Activated CD8-positive, alpha-beta T cell treated with anti-CD3 and anti-CD28 coated beads, Interleukin-2, amount 10 ng/mL, durations not matched to agents 7 days and 5 days (primary cell): ENCODE data around the gene TPK1. TPM values are rescaled to one million over a fixed set of nuclear protein-coding genes. Genes with fewer than 3 reads are reported as not detected.
"Not testable (repeated sequence)": the region's sequence is repeated elsewhere in the genome, so short reads cannot be mapped to it uniquely, and the experiment has no call there.

ENCODE experiments used
- ATAC-seq: fragments of 150-1000 bp; cut with Tn5 transposase; one replicate; pipeline ENCODE4 v1.10.0; 2021; ENCODE audit warnings: moderate library complexity
- CTCF ChIA-PET: fragments of 350-600 bp; sonication (Branson Sonifier 250); formaldehyde crosslinking; loops from one replicate; lab custom pipeline; 2021; ENCODE audit warnings: antibody characterized with exemption; lab: Charles Lee
- POLR2A ChIA-PET: fragments of 350-600 bp; sonication (Branson Sonifier 250); formaldehyde crosslinking; loops from one replicate; lab custom pipeline; 2021; ENCODE audit warnings: antibody characterized with exemption; lab: Charles Lee
- DNase-seq: peaks from one replicate; pipeline ENCODE4 v3.0.0-alpha.2; 2020
- H3K27ac Mint-ChIP-seq: one replicate; pipeline ENCODE4 v1.8.0; 2021; ENCODE audit warnings: mild to moderate bottlenecking, mixed read lengths
- H3K27me3 Mint-ChIP-seq: one replicate; pipeline ENCODE4 v1.8.0; 2021; ENCODE audit warnings: low read depth, mixed read lengths
- H3K36me3 Mint-ChIP-seq: one replicate; pipeline ENCODE4 v1.8.0; 2021; ENCODE audit warnings: low read depth, mixed read lengths
- H3K4me1 Mint-ChIP-seq: one replicate; pipeline ENCODE4 v1.8.0; 2021; ENCODE audit warnings: low read depth, mixed read lengths
- H3K4me3 Mint-ChIP-seq: one replicate; pipeline ENCODE4 v1.8.0; 2021; ENCODE audit warnings: mild to moderate bottlenecking, mixed read lengths
- H3K9me3 Mint-ChIP-seq: one replicate; pipeline ENCODE4 v1.8.0; 2022; ENCODE audit warnings: mixed read lengths; ENCODE audit not compliant: insufficient read depth
- total RNA-seq, 2 experiments: library from RNA; stranded (reverse); gene quantifications; one replicate each; pipeline ENCODE4 v1.2.3, GENCODE V29; 2021

TPK1 gene
- total RNA-seq, 2 experiments from 2014 or later, result 10.2 to 10.7 TPM

DNA sequence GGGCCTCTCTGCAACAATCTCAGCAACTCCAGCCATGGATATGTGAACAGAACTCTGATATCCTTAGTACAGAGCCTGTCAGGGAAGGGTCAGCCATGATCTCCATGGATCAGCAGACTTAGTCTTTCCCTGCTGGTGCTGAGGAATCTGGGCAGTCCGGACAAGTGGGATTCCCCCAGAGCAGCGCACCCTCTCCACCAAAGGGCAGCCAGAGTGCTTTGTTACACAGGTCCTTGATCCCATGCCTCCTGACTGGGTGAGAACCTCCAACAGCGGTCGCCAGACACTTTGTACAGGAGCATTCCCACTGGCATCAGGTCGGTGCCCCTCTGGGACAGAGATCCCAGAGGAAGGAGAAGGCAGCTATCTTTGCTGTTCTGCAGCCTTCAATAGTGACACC is 38.9 kb downstream of the TPK1 start:
- CTCF ChIA-PET, result no interaction called here

GRCh38 chr7:144792050-144792449 is 43.8 kb downstream of the TPK1 start:
- H3K36me3 Mint-ChIP-seq, result peaks cover under 1% of the 10 kb centered on the region
- POLR2A ChIA-PET, result interaction anchor here (0.8 to 0.9 kb wide), 2 partner anchors 43 to 44 kb away, joined by 3 read pairs; partner anchors contain the start of gene TPK1
- H3K9me3 Mint-ChIP-seq, result no peaks in the 10 kb centered on the region
- H3K4me3 Mint-ChIP-seq, result no peak overlapping the region
- DNase-seq (no peak), ATAC-seq (no peak)
- no peaks in the 10 kb centered on the region for H3K27me3 Mint-ChIP-seq
- no peak overlapping the region for H3K27ac Mint-ChIP-seq
- CTCF ChIA-PET, result no interaction called here
- H3K4me1 Mint-ChIP-seq, result no peaks in the 10 kb centered on the region

More for the DNA sequence above, 38.9 kb downstream of the TPK1 start:
- H3K36me3 Mint-ChIP-seq, result peaks cover 11% of the 10 kb centered on the region
- H3K9me3 Mint-ChIP-seq, result no peaks in the 10 kb centered on the region
- H3K27me3 Mint-ChIP-seq, result no peaks in the 10 kb centered on the region
- no peak overlapping the region for H3K27ac Mint-ChIP-seq
- POLR2A ChIA-PET, result interaction anchor here (1.7 kb wide), 1 partner anchor 39 kb away, joined by 5 read pairs; the partner anchor contains the start of gene TPK1
- DNase-seq, result no peak
- H3K4me3 Mint-ChIP-seq, result no peak overlapping the region
- peaks cover 8% of the 10 kb centered on the region for H3K4me1 Mint-ChIP-seq
- no peak for ATAC-seq

- Mint-ChIP-seq H3K27ac (no peak overlapping the region), H3K4me1 (no peaks in the 10 kb centered on the region), H3K36me3 (no peaks in the 10 kb centered on the region), H3K9me3 (no peaks in the 10 kb centered on the region), H3K4me3 (no peak overlapping the region), H3K27me3 (no peaks in the 10 kb centered on the region)
- DNase-seq (no peak), ATAC-seq (no peak)
- CTCF ChIA-PET, result no interaction called here
- POLR2A ChIA-PET, result no interaction called here
Observed at GRCh38 chr7:144791488-144791887, 44.4 kb downstream of the TPK1 start.

DNA sequence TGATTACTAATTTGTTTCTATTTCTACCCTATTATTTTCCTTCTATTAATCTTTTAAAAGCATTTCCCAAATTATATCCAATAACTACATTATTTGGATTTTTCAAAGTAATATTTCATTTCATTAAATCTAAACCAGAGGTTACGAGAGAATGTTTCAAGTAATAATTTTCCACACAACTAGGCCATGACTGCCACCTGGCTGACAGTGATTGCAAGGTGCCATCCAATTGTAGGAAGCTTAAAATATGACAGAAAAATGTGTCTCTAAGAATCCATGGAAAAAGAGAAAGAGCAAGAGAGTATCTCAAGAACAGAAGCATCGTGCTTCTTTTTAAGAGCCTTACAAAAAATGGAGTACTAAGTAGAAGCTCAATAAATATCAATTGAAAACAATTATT is 48.7 kb downstream of the TPK1 start:
- Mint-ChIP-seq H3K27ac (no peak overlapping the region), H3K9me3 (no peaks in the 10 kb centered on the region), H3K27me3 (no peaks in the 10 kb centered on the region), H3K4me3 (no peak overlapping the region), H3K4me1 (no peaks in the 10 kb centered on the region), H3K36me3 (no peaks in the 10 kb centered on the region)
- CTCF ChIA-PET, result interaction anchor here (1.2 to 2.9 kb wide), 4 partner anchors 14 to 64 kb away, joined by 4 to 21 read pairs (median 11); partner anchors contain the start of gene TPK1
- no peak for ATAC-seq
- DNase-seq, result no peak
- POLR2A ChIA-PET, result interaction anchor here (1.5 kb wide), 1 partner anchor 48 kb away, joined by 3 read pairs; no protein-coding TSS in a partner anchor

- peak; percentile 28 for DNase-seq
- CTCF ChIA-PET, result interaction anchor here (1.2 to 2.9 kb wide), 6 partner anchors 13 to 65 kb away, joined by 4 to 21 read pairs (median 10); partner anchors contain the start of gene TPK1
Observed at GRCh38 chr7:144786522-144786921, 49.3 kb downstream of the TPK1 start.

DNA sequence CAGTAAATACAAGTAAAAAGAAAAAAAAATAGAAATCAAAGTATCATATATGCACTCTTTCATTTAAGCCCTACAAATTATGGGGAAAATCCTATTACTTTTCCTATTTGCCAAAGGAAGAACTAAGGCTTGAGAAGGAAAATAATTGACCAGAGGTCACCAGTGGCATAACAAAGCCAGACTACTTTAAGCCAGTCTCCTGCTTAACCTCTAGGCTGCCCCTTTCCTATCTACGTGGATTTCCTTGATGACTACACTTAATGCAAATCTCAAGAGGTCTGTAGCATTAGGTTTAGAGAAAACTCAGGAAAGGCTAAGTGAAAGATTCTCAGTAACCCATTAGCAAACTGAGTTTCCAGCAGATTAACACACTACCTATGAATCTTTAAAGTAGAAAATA is 49.8 kb downstream of the TPK1 start:
- no peak for DNase-seq
- H3K36me3 Mint-ChIP-seq, result no peaks in the 10 kb centered on the region
- ChIA-PET CTCF (interaction anchor here (0.7 to 2.9 kb wide), 7 partner anchors 13 to 65 kb away, joined by 3 to 21 read pairs (median 6); partner anchors contain the start of gene TPK1), POLR2A (interaction anchor here (1.4 kb wide), 1 partner anchor 49 kb away, joined by 5 read pairs; the partner anchor contains the start of gene TPK1)
- H3K9me3 Mint-ChIP-seq, result no peaks in the 10 kb centered on the region
- ATAC-seq, result no peak
- H3K4me3 Mint-ChIP-seq, result no peak overlapping the region
- no peaks in the 10 kb centered on the region for H3K27me3 Mint-ChIP-seq
- no peaks in the 10 kb centered on the region for H3K4me1 Mint-ChIP-seq
- no peak overlapping the region for H3K27ac Mint-ChIP-seq

More at GRCh38 chr7:144786522-144786921, 49.3 kb downstream of the TPK1 start:
- H3K27ac Mint-ChIP-seq, result no peak overlapping the region
- H3K4me1 Mint-ChIP-seq, result no peaks in the 10 kb centered on the region
- peak; percentile 61 for ATAC-seq
- H3K4me3 Mint-ChIP-seq, result no peak overlapping the region
- POLR2A ChIA-PET, result no interaction called here
- H3K36me3 Mint-ChIP-seq, result no peaks in the 10 kb centered on the region
- no peaks in the 10 kb centered on the region for H3K9me3 Mint-ChIP-seq
- no peaks in the 10 kb centered on the region for H3K27me3 Mint-ChIP-seq

DNA sequence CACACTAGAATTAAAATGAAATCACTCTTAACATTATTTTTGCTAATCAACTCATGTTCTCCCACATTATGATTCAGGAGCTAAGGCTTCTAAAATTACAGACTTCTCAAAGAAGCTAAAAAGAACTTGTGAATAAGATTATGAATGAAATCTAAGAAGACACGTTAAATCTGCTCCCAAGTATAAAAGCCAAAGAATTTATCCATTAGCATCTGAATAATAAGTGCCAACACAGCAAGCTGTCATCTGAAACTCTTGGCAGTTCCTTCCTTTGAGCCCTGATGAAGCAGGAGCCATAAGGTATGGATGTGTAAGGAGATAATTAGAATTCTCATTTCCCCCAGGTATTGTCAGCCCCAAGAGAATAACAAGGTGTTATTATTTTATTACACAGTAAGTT is 50.3 kb downstream of the TPK1 start:
- ChIA-PET CTCF (interaction anchor here (0.7 to 2.9 kb wide), 5 partner anchors 12 to 47 kb away, joined by 3 to 16 read pairs (median 4); no protein-coding TSS in a partner anchor), POLR2A (interaction anchor here (1.4 kb wide), 1 partner anchor 50 kb away, joined by 5 read pairs; the partner anchor contains the start of gene TPK1)
- Mint-ChIP-seq H3K27ac (no peak overlapping the region), H3K4me1 (no peaks in the 10 kb centered on the region), H3K4me3 (no peak overlapping the region), H3K9me3 (no peaks in the 10 kb centered on the region), H3K36me3 (no peaks in the 10 kb centered on the region), H3K27me3 (no peaks in the 10 kb centered on the region)
- no peak for ATAC-seq
- DNase-seq, result no peak

DNA sequence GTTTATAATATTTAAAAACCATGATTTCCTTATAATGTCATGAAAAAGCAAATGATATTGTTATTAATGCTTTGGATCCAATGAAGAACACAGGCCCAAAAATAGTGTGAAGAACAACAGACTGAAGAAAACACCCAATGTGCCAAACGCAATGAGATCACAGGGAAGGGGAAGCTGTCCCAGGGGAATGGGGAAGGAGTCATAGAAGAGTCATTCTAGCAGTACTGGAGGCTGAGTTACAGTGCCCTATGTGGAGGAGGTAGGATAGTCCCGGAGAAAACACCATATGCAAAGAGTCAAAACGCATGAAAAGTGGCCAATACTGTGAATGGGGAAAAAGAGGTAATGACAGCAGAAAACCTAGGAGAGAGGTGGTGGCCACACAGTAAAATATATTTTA is 50.9 kb downstream of the TPK1 start:
- no peak for ATAC-seq
- Mint-ChIP-seq H3K4me3 (no peak overlapping the region), H3K9me3 (no peaks in the 10 kb centered on the region), H3K4me1 (no peaks in the 10 kb centered on the region), H3K27me3 (no peaks in the 10 kb centered on the region), H3K27ac (no peak overlapping the region), H3K36me3 (no peaks in the 10 kb centered on the region)
- no peak for DNase-seq
- POLR2A ChIA-PET, result interaction anchor here (1.4 kb wide), 1 partner anchor 50 kb away, joined by 5 read pairs; the partner anchor contains the start of gene TPK1
- CTCF ChIA-PET, result interaction anchor here (1.0 to 2.9 kb wide), 4 partner anchors 12 to 47 kb away, joined by 3 to 16 read pairs (median 8); no protein-coding TSS in a partner anchor

- CTCF ChIA-PET, result interaction anchor here (2.3 kb wide), 1 partner anchor 46 kb away, joined by 13 read pairs; no protein-coding TSS in a partner anchor
- no peaks in the 10 kb centered on the region for H3K27me3 Mint-ChIP-seq
- no peak overlapping the region for H3K27ac Mint-ChIP-seq
- H3K9me3 Mint-ChIP-seq, result no peaks in the 10 kb centered on the region
- DNase-seq (no peak), ATAC-seq (no peak)
- no peaks in the 10 kb centered on the region for H3K36me3 Mint-ChIP-seq
- no peak overlapping the region for H3K4me3 Mint-ChIP-seq
- POLR2A ChIA-PET, result no interaction called here
- no peaks in the 10 kb centered on the region for H3K4me1 Mint-ChIP-seq
Observed at GRCh38 chr7:144784441-144784840, 51.4 kb downstream of the TPK1 start.

DNA sequence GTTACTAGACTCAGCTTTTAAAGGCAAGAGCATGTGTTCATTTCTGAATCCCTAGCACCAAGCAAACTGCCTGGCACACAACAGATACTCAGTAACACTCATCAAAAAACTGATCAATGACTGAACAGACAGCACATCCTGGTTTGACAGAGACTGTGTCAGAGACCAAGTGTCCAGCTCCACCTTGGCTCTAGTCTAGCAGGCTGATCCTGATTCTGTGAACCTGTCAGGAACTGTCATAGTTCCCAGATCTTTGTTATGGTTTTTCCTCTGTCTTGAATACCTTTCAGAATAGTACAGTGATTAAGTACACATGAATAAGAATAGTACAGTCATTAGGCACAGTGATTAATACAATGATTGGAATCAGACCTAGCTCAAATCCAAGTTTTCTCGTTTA is 53.0 kb downstream of the TPK1 start:
- DNase-seq (no peak), ATAC-seq (no peak)
- CTCF ChIA-PET, result interaction anchor here (0.8 to 1.5 kb wide), 2 partner anchors 13 to 36 kb away, joined by 3 to 6 read pairs; no protein-coding TSS in a partner anchor
- POLR2A ChIA-PET, result no interaction called here
- Mint-ChIP-seq H3K27ac (no peak overlapping the region), H3K9me3 (no peaks in the 10 kb centered on the region), H3K4me3 (no peak overlapping the region), H3K4me1 (no peaks in the 10 kb centered on the region), H3K36me3 (no peaks in the 10 kb centered on the region), H3K27me3 (no peaks in the 10 kb centered on the region)

GRCh38 chr7:144780071-144780608 is 55.7 kb downstream of the TPK1 start:
- Mint-ChIP-seq H3K4me1 (peaks cover 7% of the 10 kb centered on the region), H3K4me3 (no peak overlapping the region), H3K36me3 (no peaks in the 10 kb centered on the region)

GRCh38 chr7:144777889-144778288 is 58.0 kb downstream of the TPK1 start:
- H3K4me3 Mint-ChIP-seq, CTCF ChIA-PET, H3K27ac Mint-ChIP-seq, H3K27me3 Mint-ChIP-seq, H3K9me3 Mint-ChIP-seq, POLR2A ChIA-PET, DNase-seq, ATAC-seq, H3K36me3 Mint-ChIP-seq, H3K4me1 Mint-ChIP-seq: not testable (repeated sequence)

More at GRCh38 chr7:144780071-144780608, 55.7 kb downstream of the TPK1 start:
- Mint-ChIP-seq H3K27ac (no peak overlapping the region), H3K9me3 (no peaks in the 10 kb centered on the region), H3K27me3 (no peaks in the 10 kb centered on the region)
- CTCF ChIA-PET, result no interaction called here
- POLR2A ChIA-PET, result no interaction called here
- ATAC-seq (no peak), DNase-seq (no peak)
